ENCODE results near the gene SIRPG.

SIRPG gene

GRCh38 chr20:1588533-1589460, 68.8 kb downstream of the SIRPG start:
- FAIRE-seq, result no peak

GRCh38 chr20:1587781-1588532, 69.6 kb downstream of the SIRPG start:
- no peak for FAIRE-seq

- no peak for FAIRE-seq
Observed at GRCh38 chr20:1579488-1579887, 78.1 kb downstream of the SIRPG start.

Measured in colon (tissue), 2 donors.